ENCODE measurements around the gene TBC1D19.
"Not testable (repeated sequence)": the region's sequence is repeated elsewhere in the genome, so short reads cannot be mapped to it uniquely, and the experiment has no call there.

TBC1D19 gene

DNA sequence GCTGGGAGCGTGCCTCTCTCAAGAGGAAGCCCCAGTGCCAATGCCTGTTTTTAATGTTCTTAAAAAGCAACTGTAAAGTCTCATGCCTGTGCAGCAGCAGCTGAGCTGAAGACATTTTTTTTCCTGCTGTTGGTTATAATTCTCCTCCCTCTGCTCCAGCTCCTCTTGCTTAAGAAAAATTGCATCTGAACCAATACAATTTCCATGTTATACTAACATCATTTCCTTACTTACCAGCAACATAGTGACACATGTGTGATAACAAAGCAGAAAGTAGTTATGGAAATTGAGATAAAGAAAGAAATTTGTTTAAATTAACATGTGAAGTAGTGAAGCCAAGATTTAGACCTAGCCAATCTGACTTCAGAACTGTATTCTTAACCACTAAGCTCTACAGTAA, 101.4 kb downstream of the TBC1D19 start:
- DNase-seq (ENCODE audit: low read depth) = no peak

GRCh38 chr4:26687728-26688127, 103.8 kb downstream of the TBC1D19 start:
- DNase-seq (ENCODE audit: low read depth) = no peak

DNA sequence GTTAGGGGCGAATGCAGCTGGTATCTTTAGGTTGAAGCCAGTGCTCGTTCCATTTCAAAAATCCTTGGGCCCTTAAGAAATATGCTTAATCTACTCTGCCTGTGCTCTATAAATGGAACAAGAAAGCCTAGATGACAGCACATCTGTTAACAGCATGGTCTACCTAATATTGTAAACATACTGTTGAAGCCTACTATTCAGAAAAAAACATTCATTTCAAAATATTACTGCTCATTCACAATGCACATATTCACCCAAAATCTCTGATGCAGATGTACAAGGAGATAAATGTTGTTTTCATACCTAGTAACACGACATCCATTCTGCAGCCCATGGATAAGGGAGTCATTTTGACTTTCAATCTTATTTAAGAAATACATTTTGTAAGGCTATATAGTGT, 106.6 kb downstream of the TBC1D19 start:
- DNase-seq (ENCODE audit: low read depth) = no peak

DNA sequence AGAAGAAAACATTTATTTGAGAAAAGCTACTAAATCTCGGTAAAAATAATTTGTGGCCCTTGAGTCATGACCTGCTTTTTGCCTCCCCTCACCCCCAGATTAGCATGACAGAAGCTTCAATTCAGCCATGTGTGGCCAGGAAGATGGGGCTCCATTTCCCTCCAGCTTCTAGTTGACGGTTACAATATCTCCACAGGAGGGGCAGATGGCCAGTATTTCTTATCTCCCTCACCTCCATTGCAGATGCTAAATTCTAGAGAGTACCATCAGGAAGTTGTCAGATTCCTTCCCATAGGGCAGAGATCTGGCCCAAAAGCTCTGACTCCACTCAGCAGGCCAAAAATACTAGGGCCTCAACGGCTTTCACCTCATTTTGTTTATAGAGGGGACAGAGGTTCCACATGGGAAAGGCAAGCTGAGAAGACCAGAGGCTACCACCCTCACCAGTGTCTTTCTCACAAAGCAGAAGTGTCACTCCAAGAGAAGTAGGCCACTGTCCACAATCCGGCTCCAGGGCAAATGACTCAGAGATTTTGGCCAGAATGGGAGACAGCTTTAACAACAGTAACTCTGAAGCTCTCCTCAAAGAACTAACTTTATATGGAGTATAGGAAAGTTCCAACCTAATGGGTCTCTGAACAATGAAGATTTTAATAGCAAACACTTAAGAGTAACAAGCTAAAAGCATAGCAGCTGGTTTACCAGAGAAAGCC, 108.3 kb downstream of the TBC1D19 start:
- DNase-seq (ENCODE audit: low read depth) = no peak

- DNase-seq (ENCODE audit: low read depth) = not testable (repeated sequence)
Observed at GRCh38 chr4:26694131-26694530, 110.2 kb downstream of the TBC1D19 start.

GRCh38 chr4:26700110-26700509, 116.2 kb downstream of the TBC1D19 start:
- DNase-seq (ENCODE audit: low read depth) = no peak

- no peak for DNase-seq (ENCODE audit: low read depth)
Observed at GRCh38 chr4:26701095-26701494, 117.2 kb downstream of the TBC1D19 start.

GRCh38 chr4:26701786-26702227, 117.9 kb downstream of the TBC1D19 start:
- no peak for DNase-seq (ENCODE audit: low read depth)

DNA sequence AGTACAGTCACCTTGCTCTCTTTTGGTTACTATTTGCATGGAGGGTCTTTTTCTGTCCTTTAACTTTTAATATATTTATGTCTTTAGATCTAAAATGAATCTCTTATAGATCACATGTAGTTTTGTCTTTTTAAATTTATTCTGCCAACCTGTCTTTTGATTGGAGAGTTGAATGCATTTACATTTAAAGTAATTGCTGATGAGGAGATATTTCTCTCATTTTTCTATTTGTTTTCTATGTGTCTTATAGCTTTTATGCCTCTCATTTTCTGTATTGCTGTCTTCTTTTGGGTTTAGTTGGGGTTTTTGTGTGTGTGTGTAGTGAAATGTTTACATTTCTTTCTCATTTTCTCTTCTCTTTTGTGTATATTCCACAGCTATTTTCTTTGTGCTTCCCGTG, 123.5 kb downstream of the TBC1D19 start:
- DNase-seq (ENCODE audit: low read depth) = no peak

- no peak for DNase-seq (ENCODE audit: low read depth)
Observed at GRCh38 chr4:26709246-26709645, 125.4 kb downstream of the TBC1D19 start.

DNA sequence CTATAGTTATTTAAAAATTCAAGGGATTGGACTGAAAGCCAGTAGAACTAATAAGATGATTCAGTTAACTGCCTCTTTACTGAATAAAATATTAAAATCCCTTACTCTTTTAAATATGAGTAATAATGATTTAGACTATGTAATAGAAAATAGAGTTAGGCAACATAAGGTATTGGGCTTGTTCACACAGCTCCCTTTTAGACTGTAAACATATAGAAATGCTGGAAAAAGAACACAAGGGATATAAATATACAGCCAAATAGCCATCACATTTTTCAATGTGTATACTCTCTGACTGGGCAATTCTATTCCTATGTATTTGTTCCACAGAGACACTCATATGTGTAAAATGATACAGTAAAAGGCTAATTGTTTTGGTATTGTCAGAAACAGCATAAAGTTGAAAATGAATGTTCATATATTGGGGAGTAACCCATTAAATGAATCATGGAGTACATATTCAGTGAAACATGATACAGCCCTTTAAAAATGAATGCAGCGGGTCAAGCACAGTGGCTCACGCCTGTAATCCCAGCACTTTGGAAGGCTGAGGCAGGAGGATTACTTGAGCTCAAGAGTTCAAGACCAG, 129.8 kb downstream of the TBC1D19 start:
- no peak for DNase-seq (ENCODE audit: low read depth)

GRCh38 chr4:26715636-26716242, 131.9 kb downstream of the TBC1D19 start:
- no peak for DNase-seq (ENCODE audit: low read depth)

GRCh38 chr4:26717332-26717731, 133.4 kb downstream of the TBC1D19 start:
- DNase-seq (ENCODE audit: low read depth) = no peak

DNA sequence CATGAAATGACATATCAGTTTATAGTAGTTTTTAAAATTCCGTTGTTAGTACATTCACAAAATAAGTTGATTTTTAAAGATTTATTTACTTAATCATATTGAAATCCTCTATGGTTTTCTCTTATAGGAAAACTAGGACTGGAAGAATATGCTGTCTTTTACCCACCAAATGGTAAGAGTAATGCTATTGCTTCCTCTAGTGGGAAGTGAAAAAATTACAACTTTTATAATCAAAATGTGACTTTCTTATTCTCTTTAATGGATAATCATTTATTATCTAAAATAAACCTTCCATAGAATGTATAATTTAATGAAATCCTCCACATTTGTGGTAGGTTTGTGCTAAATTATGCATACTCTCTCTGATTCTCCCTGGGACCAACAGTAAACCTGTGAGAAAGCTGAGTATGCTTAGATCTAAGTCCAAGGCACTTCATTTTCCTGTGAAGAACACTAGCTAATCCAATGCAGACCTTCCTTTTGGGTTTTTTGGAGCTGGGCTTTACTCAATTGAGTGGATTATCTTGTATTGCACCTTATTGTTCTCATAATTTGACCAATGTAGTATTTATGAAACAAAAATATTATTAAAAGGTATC, 136.2 kb downstream of the TBC1D19 start:
- DNase-seq (ENCODE audit: low read depth) = no peak

GRCh38 chr4:26721685-26722084, 137.8 kb downstream of the TBC1D19 start:
- no peak for DNase-seq (ENCODE audit: low read depth)

- DNase-seq (ENCODE audit: low read depth) = no peak
Observed at GRCh38 chr4:26723216-26723615, 139.3 kb downstream of the TBC1D19 start.

GRCh38 chr4:26724534-26724933, 140.7 kb downstream of the TBC1D19 start:
- no peak for DNase-seq (ENCODE audit: low read depth)

DNA sequence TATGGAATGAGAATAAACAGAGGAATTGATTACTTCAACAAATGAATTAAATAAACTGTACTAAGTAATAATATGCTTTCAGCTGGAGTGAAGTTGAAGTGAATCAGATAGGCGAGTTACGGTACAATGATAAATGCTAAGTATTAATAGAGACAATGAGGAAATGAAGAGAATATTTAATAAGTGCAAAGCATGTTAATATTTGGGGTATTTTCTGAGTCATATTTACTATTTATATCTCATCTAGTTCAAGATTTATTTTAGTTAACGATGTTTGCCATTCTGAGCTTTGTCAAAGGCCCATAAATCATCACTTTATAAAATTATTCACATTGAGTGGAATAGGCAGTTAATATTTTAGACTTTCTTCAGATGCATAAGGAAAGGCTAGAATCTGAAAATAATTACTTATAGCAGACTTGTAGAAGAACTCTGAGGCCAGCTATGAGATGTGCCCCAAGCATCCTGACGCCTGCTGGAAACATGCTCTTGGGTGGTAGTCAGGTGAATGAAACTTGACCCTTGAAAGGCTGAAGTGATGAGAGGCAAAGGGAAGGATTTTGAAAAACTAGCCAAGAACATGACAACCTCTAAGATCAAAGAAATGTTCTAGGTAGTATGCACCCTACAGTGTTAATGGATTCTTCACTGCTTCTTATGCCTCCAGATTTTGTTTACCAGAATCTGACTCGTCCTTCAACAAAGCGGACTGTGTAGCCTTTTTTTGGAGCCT, 142.9 kb downstream of the TBC1D19 start:
- no peak for DNase-seq (ENCODE audit: low read depth)

DNA sequence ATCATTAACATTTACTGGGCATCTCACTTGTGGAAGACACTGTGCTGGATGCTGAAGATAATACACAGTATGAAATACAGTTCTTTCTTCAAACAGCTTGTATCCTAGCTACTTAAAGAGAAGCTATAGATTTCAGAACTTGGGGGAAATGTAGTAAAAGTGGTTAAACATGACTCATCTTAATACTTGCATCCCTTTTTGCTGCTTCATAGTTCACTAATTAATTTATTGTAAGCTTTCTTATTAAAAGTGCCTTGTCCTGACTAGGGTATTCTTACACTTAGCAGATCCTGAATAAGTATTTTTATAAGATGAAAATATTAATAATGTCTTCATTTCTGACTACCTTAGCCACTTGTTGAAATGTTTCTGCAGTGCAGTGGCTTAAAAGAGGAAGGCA, 144.0 kb downstream of the TBC1D19 start:
- no peak for DNase-seq (ENCODE audit: low read depth)

DNA sequence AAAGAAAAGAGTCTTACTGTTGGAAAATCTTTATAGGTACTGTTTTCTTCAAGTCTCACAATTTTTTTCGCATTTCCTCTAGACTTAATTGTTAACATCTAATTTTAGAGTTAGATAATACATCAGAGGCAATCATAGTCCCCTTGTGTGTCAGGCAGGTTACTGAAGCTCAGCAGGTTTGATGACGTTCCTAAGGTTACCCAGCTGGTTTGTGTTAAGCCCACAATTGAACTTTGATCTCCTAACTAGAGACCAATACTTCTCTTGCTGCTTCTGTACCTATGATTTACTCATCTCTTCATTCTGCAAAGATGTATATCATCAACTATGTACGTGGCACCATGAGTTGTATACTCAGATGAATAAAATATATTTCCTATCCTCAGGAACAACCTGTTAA, 145.1 kb downstream of the TBC1D19 start:
- DNase-seq (ENCODE audit: low read depth) = no peak

- DNase-seq (ENCODE audit: low read depth) = no peak
Observed at GRCh38 chr4:26729547-26729946, 145.7 kb downstream of the TBC1D19 start.

GRCh38 chr4:26731351-26732035, 147.6 kb downstream of the TBC1D19 start:
- DNase-seq (ENCODE audit: low read depth) = no peak

Data from activated T-cell treated with anti-CD3 and anti-CD28 coated beads for 1 hour (primary cell).